CD4-positive, alpha-beta T cell (primary cell): ENCODE measurements around the gene LBR. TPM values are rescaled to one million over a fixed set of nuclear protein-coding genes. Genes with fewer than 3 reads are reported as not detected.

ENCODE experiments used
- ATAC-seq: fragments of 200-7000 bp; cut with Tn5 transposase; one replicate; pipeline ENCODE4 v1.10.0; 2022; ENCODE audit warnings: mild to moderate bottlenecking; ENCODE audit not compliant: poor library complexity
- CTCF ChIA-PET: fragments of 350-600 bp; sonication (Branson Sonifier 250); formaldehyde crosslinking; loops from one replicate; lab custom pipeline; 2021; ENCODE audit warnings: antibody characterized with exemption, inconsistent platforms; lab: Charles Lee
- POLR2A ChIA-PET: fragments of 350-600 bp; sonication (Branson Sonifier 250); formaldehyde crosslinking; loops from one replicate; lab custom pipeline; 2021; ENCODE audit warnings: antibody characterized with exemption, inconsistent platforms; lab: Charles Lee
- DNase-seq, 14 experiments: peaks; one replicate each; pipeline ENCODE4 v3.0.0-alpha.2; 2013 to 2020; ENCODE audit warnings: mixed read lengths in 2 of 14
- H3K27ac ChIP-seq, 2 donors: one replicate each; pipeline versions ENCODE4 v1.5.1 to v1.7.0; 2013; ENCODE audit warnings: low read length in 2 of 2, low read depth in 1 of 2, mild to moderate bottlenecking in 1 of 2
- H3K27me3 ChIP-seq, 2 experiments: 1 replicate in 1 of 2; 2 replicates in 1 of 2; pipeline versions ENCODE4 v1.6.1 to v1.7.0; 2013; ENCODE audit warnings: low read length in 2 of 2, control low read depth in 1 of 2, mild to moderate bottlenecking in 1 of 2, moderate library complexity in 1 of 2; ENCODE audit not compliant: insufficient read depth in 2 of 2, control insufficient read depth in 1 of 2
- H3K36me3 ChIP-seq: one replicate; pipeline ENCODE4 v1.6.1; 2013; ENCODE audit warnings: low read length, control low read depth; ENCODE audit not compliant: insufficient read depth
- H3K4me1 ChIP-seq: one replicate; pipeline ENCODE4 v1.6.1; 2013; ENCODE audit warnings: low read length, control low read depth; ENCODE audit not compliant: insufficient read depth
- H3K4me3 ChIP-seq: one replicate; pipeline ENCODE4 v1.5.1; 2013; ENCODE audit warnings: mild to moderate bottlenecking, low read length, moderate library complexity
- H3K9me3 ChIP-seq, 2 experiments: 1 replicate in 1 of 2; 2 replicates in 1 of 2; pipeline versions ENCODE4 v1.6.1 to v1.7.0; 2013; ENCODE audit warnings: low read length in 2 of 2, mild to moderate bottlenecking in 2 of 2, control low read depth in 1 of 2, moderate library complexity in 1 of 2; ENCODE audit not compliant: control insufficient read depth in 1 of 2, insufficient read depth in 1 of 2
- H3K27ac Mint-ChIP-seq: one replicate; pipeline ENCODE4 v1.8.0; 2020; ENCODE audit warnings: mixed read lengths
- H3K27me3 Mint-ChIP-seq: one replicate; pipeline ENCODE4 v1.8.0; 2021; ENCODE audit warnings: mixed read lengths
- H3K36me3 Mint-ChIP-seq: one replicate; pipeline ENCODE4 v1.8.0; 2021; ENCODE audit warnings: low read depth, mixed read lengths
- H3K4me1 Mint-ChIP-seq: one replicate; pipeline ENCODE4 v1.8.0; 2021; ENCODE audit warnings: low read depth, mixed read lengths
- H3K4me3 Mint-ChIP-seq: one replicate; pipeline ENCODE4 v1.8.0; 2020; ENCODE audit warnings: mild to moderate bottlenecking, mixed read lengths
- H3K9me3 Mint-ChIP-seq: one replicate; pipeline ENCODE4 v1.8.0; 2020; ENCODE audit warnings: mixed read lengths
- intact Hi-C, 2 experiments: fragments of 100-400 bp; cut with DNase I in 1 of 2; cut with micrococcal nuclease in 1 of 2; formaldehyde crosslinking; loops; one replicate each; pipeline versions ENCODE4 v1.15.1 to v1.9.0; 2023 to 2025; cut with DNase I, micrococcal nuclease
- total RNA-seq, 174 experiments: library from RNA in 2 of 174; stranded (reverse) in 2 of 174; gene quantifications; one replicate each; pipeline ENCODE4 v1.2.3 and lab custom pipeline; 2021 to 2026
- TF ChIP-seq, protein P1 (sequence below): fragments of 200-600 bp; IDR thresholded peaks from one replicate; pipeline ENCODE4 v1.8.0; 2022; ENCODE audit warnings: antibody characterized with exemption, mild to moderate bottlenecking

LBR gene
- total RNA-seq, 2 experiments from 2014 or later: 118 to 129 TPM

DNA sequence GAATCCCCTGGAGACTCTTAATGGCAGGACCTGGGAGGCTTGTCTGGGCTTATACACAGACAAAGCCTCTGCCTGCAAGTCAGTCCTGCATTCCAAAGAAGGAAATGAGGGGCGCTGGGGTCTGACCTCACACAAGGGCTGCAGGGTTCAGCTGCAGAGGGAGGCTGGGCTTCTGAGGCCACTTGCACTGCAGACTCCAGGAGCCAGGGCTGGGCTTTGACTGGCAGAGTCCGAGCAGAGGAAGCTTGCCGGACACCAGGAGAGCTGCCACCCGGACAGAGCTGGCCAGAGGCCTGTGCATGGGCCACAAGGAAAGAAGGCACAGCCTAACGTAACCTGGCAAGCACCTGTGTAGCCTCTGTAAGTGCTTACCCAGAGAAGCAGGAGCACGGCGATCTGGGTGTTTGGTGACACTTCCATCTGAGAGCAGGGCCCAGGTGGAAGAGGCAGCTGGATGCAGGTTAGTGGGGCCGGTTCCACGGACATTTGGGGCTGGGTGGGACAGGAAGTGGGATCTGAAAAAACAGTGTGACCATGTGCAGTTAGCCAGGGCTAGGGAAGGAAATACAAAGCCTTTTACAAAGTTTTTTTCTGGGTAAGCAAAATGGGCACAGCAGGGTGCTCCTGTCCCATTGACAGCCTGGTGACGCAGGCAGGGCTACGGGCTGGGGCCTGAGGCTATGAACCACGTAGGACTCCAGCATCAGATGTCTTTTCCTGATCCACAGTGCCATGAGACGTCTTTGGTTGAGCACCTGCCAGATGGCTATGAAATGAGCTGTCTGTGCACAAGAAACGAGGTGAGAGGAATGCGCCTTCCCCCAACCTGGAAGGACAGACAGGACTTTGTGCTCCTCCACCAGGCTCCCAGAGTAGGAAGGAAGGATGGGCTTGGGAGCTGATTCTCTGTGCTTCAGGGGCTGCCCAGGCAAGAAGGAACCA is 37.3 kb upstream of the LBR start:
- H3K9me3 ChIP-seq: no peaks in the 10 kb centered on the region
- POLR2A ChIA-PET: interaction anchor here (2.1 kb wide), 1 partner anchor 20 kb away, joined by 9 read pairs; no protein-coding TSS in a partner anchor
- intact Hi-C loops: loop anchor here (5.0 kb wide), 2 partner anchors 312 to 457 kb away; partner anchors contain the start of genes PYCR2 (in 1 of the 2) and SRP9 (in 1 of the 2)
- Mint-ChIP-seq H3K36me3 (no peaks in the 10 kb centered on the region), H3K4me1 (peaks cover 49% of the 10 kb centered on the region), H3K27ac (peak overlapping the region; percentile 79), H3K27me3 (no peaks in the 10 kb centered on the region), H3K4me3 (peak overlapping the region; percentile 48), H3K9me3 (no peaks in the 10 kb centered on the region)
- TF ChIP-seq, protein P1, sequence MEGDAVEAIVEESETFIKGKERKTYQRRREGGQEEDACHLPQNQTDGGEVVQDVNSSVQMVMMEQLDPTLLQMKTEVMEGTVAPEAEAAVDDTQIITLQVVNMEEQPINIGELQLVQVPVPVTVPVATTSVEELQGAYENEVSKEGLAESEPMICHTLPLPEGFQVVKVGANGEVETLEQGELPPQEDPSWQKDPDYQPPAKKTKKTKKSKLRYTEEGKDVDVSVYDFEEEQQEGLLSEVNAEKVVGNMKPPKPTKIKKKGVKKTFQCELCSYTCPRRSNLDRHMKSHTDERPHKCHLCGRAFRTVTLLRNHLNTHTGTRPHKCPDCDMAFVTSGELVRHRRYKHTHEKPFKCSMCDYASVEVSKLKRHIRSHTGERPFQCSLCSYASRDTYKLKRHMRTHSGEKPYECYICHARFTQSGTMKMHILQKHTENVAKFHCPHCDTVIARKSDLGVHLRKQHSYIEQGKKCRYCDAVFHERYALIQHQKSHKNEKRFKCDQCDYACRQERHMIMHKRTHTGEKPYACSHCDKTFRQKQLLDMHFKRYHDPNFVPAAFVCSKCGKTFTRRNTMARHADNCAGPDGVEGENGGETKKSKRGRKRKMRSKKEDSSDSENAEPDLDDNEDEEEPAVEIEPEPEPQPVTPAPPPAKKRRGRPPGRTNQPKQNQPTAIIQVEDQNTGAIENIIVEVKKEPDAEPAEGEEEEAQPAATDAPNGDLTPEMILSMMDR: no peak
- H3K27me3 ChIP-seq: no peaks in the 10 kb centered on the region
- no peak overlapping the region for H3K4me3 ChIP-seq
- no peak overlapping the region for H3K27ac ChIP-seq
- CTCF ChIA-PET: interaction anchor here (0.9 to 1.9 kb wide), 2 partner anchors 10 to 20 kb away, joined by 4 to 5 read pairs; no protein-coding TSS in a partner anchor
- DNase-seq (no peak), ATAC-seq (no peak)
- no peaks in the 10 kb centered on the region for H3K36me3 ChIP-seq
- H3K4me1 ChIP-seq: peaks cover 76% of the 10 kb centered on the region

DNA sequence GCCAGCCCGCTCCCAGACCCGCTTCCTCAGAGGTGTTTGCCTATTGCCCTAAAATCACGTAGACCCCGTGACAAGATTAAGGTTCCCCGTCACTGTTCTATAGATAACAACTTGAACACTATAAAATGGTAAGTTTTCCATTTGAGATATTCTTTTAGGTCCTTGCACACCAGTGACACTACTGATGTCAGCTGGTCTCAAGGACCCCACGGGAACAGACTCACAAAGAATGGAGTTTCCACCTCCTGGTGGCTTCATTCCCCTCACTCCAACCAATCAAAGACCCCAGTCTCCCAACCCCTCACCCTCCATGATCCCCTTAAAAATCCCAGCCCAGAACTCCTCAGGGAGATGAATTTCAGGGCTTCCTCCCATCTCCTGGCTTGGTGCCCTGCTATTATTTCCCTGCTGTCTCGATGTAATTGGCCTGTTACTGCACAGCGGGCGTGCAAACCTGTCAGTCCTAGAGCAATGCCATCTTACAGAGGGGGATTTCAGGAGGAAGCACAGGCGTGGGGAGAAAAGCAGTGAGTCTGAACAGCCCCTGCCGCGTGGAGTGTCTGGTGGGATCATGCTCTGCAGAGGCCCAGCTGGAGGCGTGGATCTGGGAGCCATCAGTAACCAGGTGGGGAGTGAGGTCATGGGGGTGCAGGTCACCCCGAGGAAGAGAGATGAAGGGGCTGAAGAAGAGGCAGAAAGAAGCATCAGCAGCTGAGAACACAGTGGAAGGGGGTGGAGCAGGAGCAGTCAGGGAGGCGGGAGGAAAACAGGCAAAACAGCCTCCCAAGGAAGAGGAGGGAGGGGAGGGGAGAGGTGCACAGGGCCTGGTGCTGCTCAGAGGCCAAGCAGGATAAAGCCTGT is 35.1 kb upstream of the LBR start:
- no peaks in the 10 kb centered on the region for H3K36me3 Mint-ChIP-seq
- H3K4me3 Mint-ChIP-seq: no peak overlapping the region
- H3K27me3 Mint-ChIP-seq: no peaks in the 10 kb centered on the region

DNA sequence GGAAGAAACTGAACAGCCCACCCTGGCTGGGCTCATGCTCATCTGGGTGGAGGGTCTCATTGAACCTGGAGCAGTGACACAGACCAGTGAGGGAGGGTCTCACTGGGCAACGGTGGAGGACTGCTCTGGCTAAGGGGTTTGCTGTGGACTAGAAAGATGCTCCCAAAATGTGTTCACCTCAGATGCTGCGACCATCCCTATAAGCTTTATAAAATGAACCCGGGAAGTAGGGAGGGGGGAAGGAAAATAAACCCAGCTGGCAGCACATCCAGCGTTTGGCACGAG is 34.5 kb upstream of the LBR start:
- no peak overlapping the region for H3K4me3 Mint-ChIP-seq
- Histone ChIP-seq H3K36me3 (no peaks in the 10 kb centered on the region), H3K27ac (no peak overlapping the region), H3K4me1 (peaks cover 57% of the 10 kb centered on the region), H3K9me3 (no peaks in the 10 kb centered on the region), H3K4me3 (no peak overlapping the region), H3K27me3 (no peaks in the 10 kb centered on the region)
- TF ChIP-seq, protein P1: no peak
- no peaks in the 10 kb centered on the region for H3K36me3 Mint-ChIP-seq
- no peaks in the 10 kb centered on the region for H3K27me3 Mint-ChIP-seq
- no peaks in the 10 kb centered on the region for H3K9me3 Mint-ChIP-seq
- ChIA-PET CTCF (no interaction called here), POLR2A (interaction anchor here (0.6 to 0.8 kb wide), 2 partner anchors 23 to 36 kb away, joined by 3 read pairs; no protein-coding TSS in a partner anchor)
- H3K27ac Mint-ChIP-seq: no peak overlapping the region
- peaks cover 40% of the 10 kb centered on the region for H3K4me1 Mint-ChIP-seq
- intact Hi-C loops: no loop called here
- ATAC-seq: no peak
- DNase-seq: no peak

More for the DNA sequence above, 35.1 kb upstream of the LBR start:
- Histone ChIP-seq H3K27ac (no peak overlapping the region), H3K4me3 (no peak overlapping the region), H3K9me3 (no peaks in the 10 kb centered on the region), H3K4me1 (peaks cover 63% of the 10 kb centered on the region), H3K36me3 (no peaks in the 10 kb centered on the region), H3K27me3 (no peaks in the 10 kb centered on the region)
- ATAC-seq: no peak
- intact Hi-C loops: no loop called here
- CTCF ChIA-PET: no interaction called here
- no peak for DNase-seq
- POLR2A ChIA-PET: no interaction called here
- TF ChIP-seq, protein P1: no peak
- Mint-ChIP-seq H3K9me3 (no peaks in the 10 kb centered on the region), H3K4me1 (peaks cover 43% of the 10 kb centered on the region), H3K27ac (peak overlapping the region; percentile 44)
